Duodenal mucosa (tissue), 2 donors: ENCODE results near the gene PHF13.
"Not testable (repeated sequence)": the region's sequence is repeated elsewhere in the genome, so short reads cannot be mapped to it uniquely, and the experiment has no call there.

Experiments
- H3K27ac ChIP-seq: one replicate; pipeline ENCODE4 v1.7.0; 2013; ENCODE audit warnings: low read depth, low read length
- H3K27me3 ChIP-seq, 2 donors: one replicate each; pipeline ENCODE4 v1.7.0; 2013; ENCODE audit warnings: low read length in 2 of 2, control low read depth in 1 of 2; ENCODE audit not compliant: insufficient read depth in 2 of 2, control insufficient read depth in 1 of 2
- H3K36me3 ChIP-seq, 2 donors: one replicate each; pipeline ENCODE4 v1.7.0; 2013; ENCODE audit warnings: low read length in 2 of 2, control low read depth in 1 of 2; ENCODE audit not compliant: insufficient read depth in 2 of 2, control insufficient read depth in 1 of 2
- H3K4me1 ChIP-seq, 2 donors: one replicate each; pipeline ENCODE4 v1.7.0; 2013; ENCODE audit warnings: low read length in 2 of 2, control low read depth in 1 of 2; ENCODE audit not compliant: insufficient read depth in 2 of 2, control insufficient read depth in 1 of 2
- H3K4me3 ChIP-seq, 2 donors: one replicate each; pipeline ENCODE4 v1.7.0; 2013; ENCODE audit warnings: low read length in 2 of 2, low read depth in 1 of 2
- H3K9ac ChIP-seq, 2 donors: one replicate each; pipeline ENCODE4 v1.7.0; 2013; ENCODE audit warnings: low read length in 2 of 2, low read depth in 1 of 2
- H3K9me3 ChIP-seq, 2 donors: one replicate each; pipeline ENCODE4 v1.7.0; 2013; ENCODE audit warnings: low read length in 2 of 2, control low read depth in 1 of 2; ENCODE audit not compliant: control insufficient read depth in 1 of 2

The PHF13 gene

DNA sequence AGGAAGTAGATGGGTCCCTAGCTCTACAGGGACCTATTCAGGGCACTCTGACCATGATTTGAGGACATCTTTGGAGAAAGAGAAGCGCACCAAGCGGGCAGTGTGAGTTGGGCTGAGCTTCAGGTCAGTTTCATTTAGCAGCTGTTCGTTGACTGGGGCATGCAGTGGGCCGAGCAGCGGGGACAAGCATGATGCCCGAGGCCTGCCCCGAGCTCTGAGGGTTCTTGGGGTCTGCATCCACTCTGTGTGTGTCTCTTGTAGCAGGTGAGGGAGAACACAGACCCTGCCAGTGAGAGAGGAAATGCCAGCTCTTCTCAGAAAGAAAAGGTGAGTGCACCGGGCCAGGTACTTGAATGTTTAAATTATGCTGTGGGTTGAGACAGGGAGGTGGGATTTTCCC lies 16.5 kb downstream of the PHF13 start:
- H3K36me3 ChIP-seq, result peaks cover 23 to 53% of the 10 kb centered on the region in 2 donors

DNA sequence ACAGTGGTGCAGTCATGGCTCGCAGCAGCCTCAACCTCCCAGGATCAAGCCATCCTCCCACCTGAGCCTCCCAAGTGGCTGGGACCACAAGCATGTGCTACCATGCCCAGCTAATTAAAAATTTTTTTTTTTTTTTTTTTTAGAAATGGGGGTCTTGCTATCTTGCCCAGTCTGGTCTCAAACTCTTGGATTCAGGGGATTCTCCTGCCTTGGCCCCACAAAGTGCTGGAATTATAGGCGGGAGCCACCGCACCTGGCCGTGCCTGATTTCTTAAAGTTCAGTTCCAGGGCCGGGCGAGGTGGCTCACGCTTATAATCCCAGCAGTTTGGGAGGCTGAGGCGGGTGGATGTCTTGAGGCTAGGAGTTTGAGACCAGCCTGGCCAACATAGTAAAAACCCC lies 17.5 kb downstream of the PHF13 start:
- peaks cover 0 to 6% of the 10 kb centered on the region in 2 donors for H3K4me1 ChIP-seq
- peaks cover 26 to 62% of the 10 kb centered on the region in 2 donors for H3K36me3 ChIP-seq

More for the DNA sequence above, 16.5 kb downstream of the PHF13 start:
- no peak overlapping the region for H3K9ac ChIP-seq
- H3K4me3 ChIP-seq, result no peak overlapping the region
- H3K27ac ChIP-seq, result no peak overlapping the region
- H3K27me3 ChIP-seq, result no peaks in the 10 kb centered on the region
- no peaks in the 10 kb centered on the region for H3K9me3 ChIP-seq
- peaks cover 0 to 11% of the 10 kb centered on the region in 2 donors for H3K4me1 ChIP-seq

DNA sequence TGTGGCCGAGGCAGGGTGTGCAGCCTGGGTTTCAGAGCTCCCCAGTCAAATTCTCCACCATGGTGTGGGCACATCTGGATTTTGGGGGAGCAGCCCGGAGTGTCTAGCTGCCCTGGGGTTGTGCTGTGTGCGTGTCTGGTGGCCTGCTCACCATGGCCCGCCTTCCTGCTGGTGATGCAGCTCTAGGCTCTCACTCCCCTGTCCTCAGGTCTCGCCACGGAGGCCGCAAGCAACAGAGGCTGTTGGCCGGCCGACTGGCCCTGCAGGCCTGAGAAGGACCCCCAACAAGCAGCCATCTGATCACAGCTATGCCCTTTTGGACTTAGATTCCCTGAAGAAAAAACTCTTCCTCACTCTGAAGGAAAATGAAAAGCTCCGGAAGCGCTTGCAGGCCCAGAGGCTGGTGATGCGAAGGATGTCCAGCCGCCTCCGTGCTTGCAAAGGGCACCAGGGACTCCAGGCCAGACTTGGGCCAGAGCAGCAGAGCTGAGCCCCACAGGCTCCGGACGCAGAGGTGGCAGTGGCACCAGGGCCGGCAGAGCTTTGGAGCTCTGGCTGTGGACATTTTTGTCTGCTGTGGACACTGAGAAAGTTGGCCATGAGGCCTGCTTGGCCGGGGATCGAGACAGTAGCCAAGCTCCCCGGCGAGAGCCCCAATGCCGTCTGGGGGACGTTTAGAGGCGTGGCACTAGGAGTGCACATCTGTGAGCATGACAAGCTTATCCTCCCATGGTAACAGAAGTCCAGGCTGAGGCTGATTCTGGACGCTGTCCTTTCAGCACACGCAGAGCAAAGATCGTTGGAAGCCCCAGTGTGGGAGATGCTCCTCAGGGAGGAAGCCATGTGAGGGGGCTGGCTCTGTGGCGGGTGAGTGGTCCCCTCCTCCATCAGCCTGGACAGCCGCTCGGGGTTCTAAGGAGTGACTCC lies 19.3 kb downstream of the PHF13 start:
- H3K36me3 ChIP-seq, result peaks cover 41 to 78% of the 10 kb centered on the region in 2 donors
- no peaks in the 10 kb centered on the region for H3K27me3 ChIP-seq

More for the DNA sequence above, 17.5 kb downstream of the PHF13 start:
- H3K4me3 ChIP-seq, result no peak overlapping the region
- no peaks in the 10 kb centered on the region for H3K27me3 ChIP-seq
- H3K9me3 ChIP-seq, result no peaks in the 10 kb centered on the region
- no peak overlapping the region for H3K9ac ChIP-seq
- no peak overlapping the region for H3K27ac ChIP-seq

DNA sequence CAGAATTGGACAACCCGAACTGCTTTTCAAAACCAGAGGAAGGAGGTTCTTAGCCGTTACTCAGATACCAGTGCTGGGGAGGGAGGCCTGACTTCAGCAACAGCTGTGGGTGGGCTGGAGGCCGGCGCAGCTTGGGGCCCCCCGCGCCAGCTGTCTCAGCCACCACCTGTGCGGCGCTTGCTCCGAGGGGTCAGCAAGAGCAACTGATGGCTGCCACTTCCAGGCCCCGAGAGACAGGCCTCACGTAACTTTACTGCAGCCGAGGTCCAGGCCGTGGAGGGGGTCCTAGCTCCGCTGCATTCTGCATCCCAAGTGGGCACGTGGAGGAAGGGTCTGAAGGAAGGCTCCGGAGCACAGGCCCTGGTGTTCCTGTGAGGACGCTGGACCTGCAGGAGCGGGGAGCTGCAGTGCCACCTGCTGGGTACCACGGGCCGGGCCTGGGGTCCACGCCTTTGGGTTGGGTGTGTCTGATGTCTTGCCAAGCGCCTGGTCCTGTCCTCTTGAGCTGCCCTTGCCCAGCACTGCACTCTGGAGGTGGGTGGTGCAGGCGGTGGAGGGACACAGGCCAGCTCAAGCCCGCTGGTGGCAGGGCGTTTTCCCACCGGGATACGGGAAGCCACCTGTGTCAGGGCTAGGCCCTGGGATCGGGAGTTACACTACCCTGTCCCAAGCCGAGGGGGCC lies 21.0 kb downstream of the PHF13 start:
- peaks cover 43 to 77% of the 10 kb centered on the region in 2 donors for H3K36me3 ChIP-seq
- H3K9ac ChIP-seq, result no peak overlapping the region
- no peak overlapping the region for H3K4me3 ChIP-seq
- no peak overlapping the region for H3K27ac ChIP-seq
- H3K4me1 ChIP-seq, result no peaks in the 10 kb centered on the region
- H3K27me3 ChIP-seq, result no peaks in the 10 kb centered on the region
- no peaks in the 10 kb centered on the region for H3K9me3 ChIP-seq

More for the DNA sequence above, 19.3 kb downstream of the PHF13 start:
- Histone ChIP-seq H3K9me3 (no peaks in the 10 kb centered on the region), H3K4me1 (no peaks in the 10 kb centered on the region), H3K9ac (no peak overlapping the region), H3K27ac (no peak overlapping the region), H3K4me3 (no peak overlapping the region)

DNA sequence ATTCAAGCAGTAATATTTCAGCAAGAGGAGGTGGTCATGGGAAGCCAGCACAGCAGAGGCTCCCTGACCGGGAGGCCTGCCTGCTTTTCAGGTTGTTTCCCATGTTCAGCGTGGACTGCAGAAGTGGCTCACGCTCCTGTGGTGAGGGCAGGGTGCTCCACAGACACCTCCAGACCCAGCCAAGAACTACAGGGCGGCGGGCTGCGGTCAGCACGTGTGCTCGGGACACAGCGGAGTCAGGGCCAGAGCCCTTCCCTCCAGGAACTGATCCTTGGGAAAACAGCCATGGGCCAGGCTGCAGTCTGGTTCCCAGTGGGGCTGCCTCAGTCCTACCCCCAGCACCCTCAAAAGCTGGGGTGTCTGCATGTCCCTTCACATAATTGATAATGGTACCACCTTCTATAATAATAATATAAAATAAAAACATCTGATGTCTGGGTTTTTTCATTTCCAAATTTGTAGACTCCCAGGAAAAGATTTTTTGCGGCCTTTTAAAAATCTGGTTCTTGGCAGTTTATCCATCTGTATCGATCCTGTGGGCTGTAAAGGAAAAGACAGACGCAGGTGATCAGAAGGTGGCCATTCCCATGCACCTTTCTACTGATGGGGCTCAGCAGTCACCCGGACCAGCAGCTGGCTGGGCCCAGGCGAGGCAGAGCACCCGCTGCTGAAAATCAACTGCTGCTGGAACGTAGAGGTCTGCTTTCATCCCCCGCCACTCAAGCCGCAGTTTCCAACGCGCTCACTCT lies 21.8 kb downstream of the PHF13 start:
- no peaks in the 10 kb centered on the region for H3K9me3 ChIP-seq
- no peaks in the 10 kb centered on the region for H3K27me3 ChIP-seq
- no peak overlapping the region for H3K27ac ChIP-seq
- no peak overlapping the region for H3K4me3 ChIP-seq
- no peak overlapping the region for H3K9ac ChIP-seq
- H3K36me3 ChIP-seq, result peaks cover 43 to 78% of the 10 kb centered on the region in 2 donors
- H3K4me1 ChIP-seq, result no peaks in the 10 kb centered on the region

DNA sequence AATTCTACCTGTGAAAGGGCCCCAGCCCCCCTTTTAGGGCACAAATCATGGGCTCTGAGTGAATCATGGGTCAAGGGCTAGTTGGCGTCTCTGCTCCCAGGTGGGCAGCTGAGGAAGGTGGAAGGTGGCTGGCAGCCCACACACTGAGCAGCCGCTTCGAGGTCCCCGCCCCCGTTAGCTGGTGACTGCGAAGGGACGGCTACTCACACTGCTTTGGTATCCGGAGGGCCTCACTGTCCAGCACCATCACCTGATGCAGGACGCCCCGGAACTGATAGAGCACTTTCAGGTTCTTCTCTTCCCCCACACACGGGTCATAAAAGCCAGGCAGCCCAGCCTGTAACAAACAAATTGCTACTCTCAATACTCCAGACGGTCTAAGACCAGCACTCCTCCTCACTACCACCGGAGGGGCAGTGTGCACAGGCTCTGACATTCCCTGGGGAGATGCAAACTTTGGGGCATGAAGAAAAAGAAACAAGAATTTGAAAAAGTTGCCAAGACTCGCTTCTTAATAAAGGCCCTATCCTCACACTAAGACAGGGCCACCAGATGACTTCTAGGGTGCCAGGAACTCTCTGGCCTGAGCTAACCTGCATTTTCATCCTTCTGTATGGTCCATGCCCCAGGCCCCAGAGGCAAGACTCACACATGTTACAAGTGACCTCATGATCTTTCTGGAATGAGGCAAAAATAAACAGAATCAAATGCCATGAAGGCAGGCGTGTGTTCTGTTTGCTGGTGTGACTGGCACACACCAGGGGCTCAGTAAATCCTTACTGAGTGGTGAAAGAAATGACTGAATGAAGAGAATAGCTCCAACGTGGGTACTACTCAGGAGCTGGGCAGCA lies 22.6 kb downstream of the PHF13 start:
- Histone ChIP-seq H3K4me1 (no peaks in the 10 kb centered on the region), H3K9me3 (no peaks in the 10 kb centered on the region), H3K4me3 (no peak overlapping the region), H3K27ac (no peak overlapping the region), H3K27me3 (no peaks in the 10 kb centered on the region), H3K9ac (no peak overlapping the region), H3K36me3 (peaks cover 43 to 81% of the 10 kb centered on the region in 2 donors)

DNA sequence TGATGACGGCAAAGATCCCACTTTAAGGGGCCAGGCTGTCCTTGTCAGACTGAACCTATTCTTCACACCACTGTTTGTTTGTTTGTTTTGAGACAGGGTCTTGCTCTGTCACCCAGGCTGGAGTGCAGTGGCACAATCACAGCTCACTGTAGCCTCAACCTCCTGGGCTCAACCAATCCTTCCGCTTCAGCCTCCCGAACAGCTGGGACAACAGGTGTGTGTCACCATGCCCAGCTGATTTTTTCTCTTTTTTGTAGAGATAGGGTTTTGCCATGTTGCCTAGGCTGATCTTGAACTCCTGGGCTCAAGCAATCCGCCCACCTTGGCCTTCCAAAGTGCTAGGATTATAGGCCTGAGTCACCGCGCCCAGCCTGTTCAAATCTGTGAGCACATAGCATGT lies 23.2 kb downstream of the PHF13 start:
- H3K27ac ChIP-seq, H3K4me1 ChIP-seq, H3K4me3 ChIP-seq, H3K27me3 ChIP-seq, H3K9me3 ChIP-seq, H3K9ac ChIP-seq: not testable (repeated sequence)
- peaks cover 43 to 85% of the 10 kb centered on the region in 2 donors for H3K36me3 ChIP-seq

DNA sequence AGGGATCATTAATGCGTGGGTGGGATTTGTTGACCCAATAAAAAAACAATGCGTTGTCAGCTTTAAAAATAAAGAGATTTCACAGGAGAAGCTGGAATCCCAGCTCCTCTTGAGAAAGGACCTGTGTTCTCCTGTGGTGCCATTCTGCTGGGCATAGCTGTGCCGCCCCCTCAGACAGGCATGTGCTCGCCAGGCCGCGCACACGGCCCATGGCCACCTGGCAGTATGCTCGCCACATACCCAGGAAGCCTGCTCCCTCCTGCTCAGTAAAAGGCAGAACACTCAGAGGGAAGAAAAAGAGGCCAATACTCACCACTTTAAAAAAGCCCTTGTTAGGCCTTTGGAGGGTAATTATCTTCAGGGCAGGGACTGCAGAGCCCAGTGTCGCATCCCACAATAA lies 24.2 kb downstream of the PHF13 start:
- no peak overlapping the region for H3K4me3 ChIP-seq
- no peak overlapping the region for H3K27ac ChIP-seq
- H3K9me3 ChIP-seq, result no peaks in the 10 kb centered on the region
- H3K36me3 ChIP-seq, result peaks cover 38 to 88% of the 10 kb centered on the region in 2 donors
- no peaks in the 10 kb centered on the region for H3K4me1 ChIP-seq
- no peak overlapping the region for H3K9ac ChIP-seq
- H3K27me3 ChIP-seq, result no peaks in the 10 kb centered on the region

DNA sequence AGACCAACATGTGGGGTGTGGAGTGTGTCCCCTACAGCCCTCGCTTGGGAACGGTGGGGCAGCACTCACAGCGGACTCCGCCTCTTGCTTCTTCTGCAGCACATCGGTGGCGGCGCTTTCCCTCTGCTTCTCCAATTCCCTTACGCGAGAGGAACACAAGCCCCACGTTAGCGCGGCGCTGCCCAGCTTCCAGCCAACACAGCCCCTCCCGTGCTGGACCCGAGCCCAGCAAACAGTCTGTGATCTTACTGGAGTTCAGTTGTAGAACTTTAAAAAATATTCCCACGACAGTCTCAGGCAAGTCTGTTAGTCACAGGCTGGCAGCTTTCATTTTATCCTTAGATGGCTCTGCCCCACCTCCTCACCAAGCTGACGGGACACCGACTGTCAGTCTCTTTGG lies 24.7 kb downstream of the PHF13 start:
- H3K27me3 ChIP-seq, result no peaks in the 10 kb centered on the region
- no peaks in the 10 kb centered on the region for H3K4me1 ChIP-seq
- H3K9me3 ChIP-seq, result no peaks in the 10 kb centered on the region
- H3K36me3 ChIP-seq, result peaks cover 38 to 86% of the 10 kb centered on the region in 2 donors
- H3K4me3 ChIP-seq, result no peak overlapping the region
- no peak overlapping the region for H3K9ac ChIP-seq
- no peak overlapping the region for H3K27ac ChIP-seq
